HepG2 (cell line): ENCODE measurements around the gene ZFYVE28. TPM values are rescaled to one million over a fixed set of nuclear protein-coding genes. Genes with fewer than 3 reads are reported as not detected.
A peak's percentile ranks its signal among the peaks of the same experiment; 100 is the strongest.

ENCODE experiments used
- ATAC-seq: fragments of 200-7000 bp; cut with Tn5 transposase; 3 replicates; pipeline ENCODE4 v1.9.1; 2020; ENCODE audit warnings: mild to moderate bottlenecking, moderate library complexity
- BruUV-seq: library from RNA; stranded (reverse); fragments of 400-500 nt; replicated peaks from 2 replicates; lab custom pipeline; 2021; lab: Mats Ljungman, UMichigan
- CTCF ChIA-PET: fragments of 300-600 bp; formaldehyde crosslinking; extraction: SDS; loops from one replicate; lab custom pipeline; 2021; ENCODE audit warnings: low total read pairs, inconsistent platforms, low intra/inter-chr PET ratio; lab: Yijun Ruan, JAX
- POLR2A ChIA-PET: fragments of 350-600 bp; sonication (Branson Sonifier 250); formaldehyde crosslinking; loops from one replicate; lab custom pipeline; 2020; ENCODE audit warnings: antibody characterized with exemption, inconsistent platforms; lab: Yijun Ruan, JAX
- DNase-seq: peaks from one replicate; pipeline ENCODE4 v3.0.0-alpha.2; 2015; ENCODE audit warnings: low spot score
- FAIRE-seq: peaks from 3 replicates; lab custom pipeline; 2011; peaks lifted over from hg19 to GRCh38; lab: Jason Lieb, UNC
- H2AFZ ChIP-seq: one replicate; pipeline ENCODE4 v1.6.1; 2011; ENCODE audit warnings: low read length, inconsistent platforms
- H3K27ac ChIP-seq: fragments of 300-600 bp; 3 replicates; pipeline ENCODE4 v1.8.0; 2011; ENCODE audit warnings: mixed run types, mild to moderate bottlenecking, mixed read lengths, low read length, inconsistent platforms; ENCODE audit not compliant: insufficient read depth; ENCODE audit errors: extremely low read length
- H3K27me3 ChIP-seq, 2 experiments: fragments of 200-600 bp in 1 of 2; 2 replicates in 1 of 2; 3 replicates in 1 of 2; pipeline versions ENCODE4 v1.6.0 to v1.8.0; 2011; ENCODE audit warnings: low read length in 2 of 2, mild to moderate bottlenecking in 2 of 2, moderate library complexity in 2 of 2, inconsistent platforms in 1 of 2; ENCODE audit not compliant: insufficient read depth in 2 of 2, control insufficient read depth in 1 of 2
- H3K36me3 ChIP-seq, 2 experiments: fragments of 200-600 bp in 1 of 2; replicated peaks in 1 of 2; 2 replicates in 1 of 2; 3 replicates in 1 of 2; pipeline versions ENCODE4 v1.5.1 to v1.8.0; 2011; ENCODE audit warnings: low read length in 2 of 2, inconsistent platforms in 1 of 2; ENCODE audit not compliant: insufficient read depth in 2 of 2, control insufficient read depth in 1 of 2
- H3K4me1 ChIP-seq: 2 replicates; pipeline ENCODE4 v1.5.1; 2012; ENCODE audit warnings: low read length, inconsistent platforms; ENCODE audit not compliant: insufficient read depth
- H3K4me2 ChIP-seq: 2 replicates; pipeline ENCODE4 v1.6.0; 2011; ENCODE audit warnings: low read depth, low read length, inconsistent platforms
- H3K4me3 ChIP-seq, 3 experiments: fragments of 200-600 bp in 1 of 3; sonication (generic), shearing (Covaris generic) in 1 of 3; replicated peaks in 1 of 3; 2 replicates each; pipeline ENCODE4 v1.5.1; 2011 to 2016; ENCODE audit warnings: low read length in 3 of 3, inconsistent platforms in 2 of 3, low read depth in 2 of 3, mild to moderate bottlenecking in 2 of 3, control low read depth in 1 of 3, mixed read lengths in 1 of 3; ENCODE audit not compliant: insufficient read depth in 1 of 3
- H3K79me2 ChIP-seq: one replicate; pipeline ENCODE4 v1.6.1; 2011; ENCODE audit warnings: low read length, inconsistent platforms; ENCODE audit not compliant: insufficient read depth
- H3K9ac ChIP-seq: 2 replicates; pipeline ENCODE4 v1.6.0; 2011; ENCODE audit warnings: mild to moderate bottlenecking, low read depth, low read length, inconsistent platforms; ENCODE audit not compliant: insufficient read depth
- H3K9me3 ChIP-seq: 2 replicates; pipeline ENCODE4 v1.5.1; 2012; ENCODE audit warnings: mild to moderate bottlenecking, low read length
- H4K20me1 ChIP-seq: 2 replicates; pipeline ENCODE4 v1.6.0; 2011; ENCODE audit warnings: inconsistent platforms, mild to moderate bottlenecking, low read length, moderate library complexity; ENCODE audit not compliant: insufficient read depth
- HHEX ChIP-seq: IDR thresholded peaks from 2 replicates; pipeline ENCODE4 v1.6.1; 2016; ENCODE audit warnings: control low read depth
- MIXL1 ChIP-seq: IDR thresholded peaks from 2 replicates; pipeline ENCODE4 v1.6.1; 2016
- MZF1 ChIP-seq: sonication (generic); formaldehyde crosslinking; IDR thresholded peaks from 2 replicates; pipeline ENCODE4 v1.8.1; 2023; ENCODE audit warnings: mild to moderate bottlenecking, missing genetic modification reagents, borderline replicate concordance
- NCOA1 ChIP-seq: sonication (generic); formaldehyde crosslinking; IDR thresholded peaks from 2 replicates; pipeline ENCODE4 v1.9.0; 2021; ENCODE audit warnings: missing genetic modification reagents
- ZNF180 ChIP-seq: sonication (generic); formaldehyde crosslinking; IDR thresholded peaks from 2 replicates; pipeline ENCODE4 v1.4.0; 2020; ENCODE audit warnings: low read depth, missing genetic modification reagents, borderline replicate concordance
- ZNF274 ChIP-seq: sonication (generic); formaldehyde crosslinking; IDR thresholded peaks from 2 replicates; pipeline ENCODE4 v1.5.1; 2020; ENCODE audit warnings: mild to moderate bottlenecking, missing genetic modification reagents
- WGBS: methylation state at CpG from one replicate; pipeline ENCODE4 v1.1.6; 2017; ENCODE audit warnings: low lambda C conversion rate; 5-methylcytosine and 5-hydroxymethylcytosine counted together
- in situ Hi-C: cut with HindIII; loops from 2 replicates; pipeline ENCODE4 v1.10.0; 2017; ENCODE audit warnings: low pct_unique_long_range_greater_than_20kb; ENCODE audit not compliant: extremely low pct_ligation_motif_present
- intact Hi-C: fragments of 100-400 bp; cut with micrococcal nuclease; formaldehyde crosslinking; loops from one replicate; pipeline ENCODE4 v1.10.0; 2022; ENCODE audit not compliant: unreplicated experiment
- polyA plus RNA-seq, 8 experiments: library from polyadenylated mRNA; depleted of rRNA in 3 of 8; stranded (reverse) in 7 of 8; unstranded in 1 of 8; fragments of >200 nt; fragmentation: Illumina TruSeq in 4 of 8; extraction: Trizol in 4 of 8; gene quantifications; 2 replicates each; pipeline versions ENCODE4 v1.2.1 to v1.2.3, GENCODE V29; 2011 to 2016; ENCODE audit warnings: low read depth in 4 of 8, missing spikeins in 1 of 8, mixed read lengths in 1 of 8; ENCODE audit not compliant: insufficient read depth in 1 of 8
- total RNA-seq, 5 experiments: library from RNA; depleted of rRNA; stranded (reverse); fragments of >200 nt; fragmentation: Illumina TruSeq; extraction: Trizol; gene quantifications; 2 replicates each; pipeline ENCODE4 v1.2.3, GENCODE V29; 2016; ENCODE audit warnings: low read depth in 1 of 5
- TF ChIP-seq, protein P1 (sequence below): sonication (generic); formaldehyde crosslinking; IDR thresholded peaks from 2 replicates; pipeline ENCODE4 v1.5.0; 2020; ENCODE audit warnings: mild to moderate bottlenecking, missing genetic modification reagents, borderline replicate concordance
- TF ChIP-seq, protein P2 (sequence below): fragments of 450-650 bp; IDR thresholded peaks from 2 replicates; pipeline ENCODE4 v1.6.1; 2016

ZFYVE28 gene
- total and polyA plus RNA-seq, 2 of the 13 experiments (the other 11 are each of a cell fraction or from before 2014, with no cell fraction given), result 0.12 to 0.22 TPM

DNA sequence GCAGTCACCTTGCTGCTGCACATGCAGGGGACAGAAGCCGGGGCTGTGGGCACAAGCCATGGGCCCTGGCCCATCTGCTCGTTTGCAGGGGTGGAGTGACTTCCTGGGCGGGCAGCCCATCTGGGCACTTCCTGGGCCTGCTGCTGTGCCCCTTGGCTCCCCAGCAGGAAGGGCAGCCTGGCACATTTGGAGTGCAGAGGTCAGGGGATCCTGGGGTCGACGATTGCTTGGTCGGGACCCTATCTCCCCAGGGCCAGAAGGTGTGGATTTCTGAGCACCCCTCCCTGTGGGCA is 145.7 kb downstream of the ZFYVE28 start (continued):
- TF ChIP-seq, protein P1, sequence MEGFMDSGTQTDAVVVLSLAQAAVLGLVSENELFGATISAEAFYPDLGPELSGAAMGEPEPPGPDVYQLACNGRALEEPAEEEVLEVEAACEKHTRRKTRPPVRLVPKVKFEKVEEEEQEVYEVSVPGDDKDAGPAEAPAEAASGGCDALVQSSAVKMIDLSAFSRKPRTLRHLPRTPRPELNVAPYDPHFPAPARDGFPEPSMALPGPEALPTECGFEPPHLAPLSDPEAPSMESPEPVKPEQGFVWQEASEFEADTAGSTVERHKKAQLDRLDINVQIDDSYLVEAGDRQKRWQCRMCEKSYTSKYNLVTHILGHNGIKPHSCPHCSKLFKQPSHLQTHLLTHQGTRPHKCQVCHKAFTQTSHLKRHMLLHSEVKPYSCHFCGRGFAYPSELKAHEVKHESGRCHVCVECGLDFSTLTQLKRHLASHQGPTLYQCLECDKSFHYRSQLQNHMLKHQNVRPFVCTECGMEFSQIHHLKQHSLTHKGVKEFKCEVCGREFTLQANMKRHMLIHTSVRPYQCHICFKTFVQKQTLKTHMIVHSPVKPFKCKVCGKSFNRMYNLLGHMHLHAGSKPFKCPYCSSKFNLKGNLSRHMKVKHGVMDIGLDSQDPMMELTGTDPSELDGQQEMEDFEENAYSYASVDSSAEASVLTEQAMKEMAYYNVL (CRISPR knock-in tag), result no peak
- no peak for TF ChIP-seq ZNF180 (CRISPR knock-in tag)
- no peak for TF ChIP-seq MZF1
- no peak for TF ChIP-seq MIXL1 (CRISPR knock-in tag)

DNA sequence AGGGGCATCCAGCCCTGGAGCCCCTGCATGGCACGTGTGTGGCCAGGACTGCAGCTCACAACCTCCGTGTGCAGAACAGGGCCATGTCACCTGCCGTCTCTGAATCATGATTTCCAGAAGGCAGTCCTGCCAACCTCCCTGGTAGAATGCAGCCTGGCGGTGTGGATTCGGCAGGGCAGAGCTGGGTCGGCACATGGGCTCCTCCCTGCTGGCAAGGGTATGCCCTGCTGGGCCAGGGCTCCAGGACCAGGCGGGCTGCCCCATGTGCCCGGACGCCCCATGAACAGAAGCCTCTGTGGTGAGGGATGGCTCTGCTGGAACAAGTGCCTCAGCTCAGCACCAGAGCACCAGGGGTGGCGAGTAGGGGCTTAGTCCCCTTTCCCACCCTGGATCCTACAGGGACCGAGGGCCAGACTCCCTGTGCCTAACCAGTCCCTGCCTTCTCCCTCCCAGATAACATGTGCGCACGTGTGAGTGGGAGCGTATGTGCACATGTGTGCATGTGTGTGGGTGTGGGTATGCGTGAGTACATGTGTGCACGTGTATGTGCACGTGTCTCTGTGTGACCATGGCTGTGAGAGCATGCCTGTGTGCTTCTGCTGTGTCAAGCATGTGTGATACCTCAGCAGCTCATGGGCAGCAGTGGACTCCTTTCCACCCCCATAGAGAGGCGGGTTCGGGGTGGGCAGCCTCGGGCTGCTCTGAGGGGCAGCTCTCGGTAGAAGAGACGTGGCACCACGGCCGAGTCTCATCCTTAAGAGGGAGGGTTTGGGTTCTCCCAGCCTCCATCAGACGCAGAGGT is 146.2 kb downstream of the ZFYVE28 start:
- in situ Hi-C loops, result no loop called here
- DNase-seq, result no peak
- no peak for ATAC-seq
- 58% methylated on average over 12 of the region's 25 CpGs for WGBS
- Histone ChIP-seq H3K4me2 (no peak overlapping the region), H3K27me3 (peaks cover 19 to 69% of the 10 kb centered on the region in 2 experiments; a peak in 4 of 5 replicates), H3K79me2 (no peaks in the 10 kb centered on the region), H3K27ac (no peak overlapping the region), H3K9me3 (no peaks in the 10 kb centered on the region), H3K9ac (no peak overlapping the region), H2AFZ (no peak overlapping the region), H3K36me3 (no peaks in the 10 kb centered on the region), H3K4me1 (no peaks in the 10 kb centered on the region), H3K4me3 (no peak overlapping the region), H4K20me1 (no peaks in the 10 kb centered on the region)
- BruUV-seq, result no TSS peak
- intact Hi-C loops, result no loop called here
- FAIRE-seq, result no peak
- no peak for TF ChIP-seq ZNF274 (CRISPR knock-in tag)
- no peak for TF ChIP-seq HHEX (CRISPR knock-in tag)
- no peak for TF ChIP-seq NCOA1
- TF ChIP-seq, protein P2, sequence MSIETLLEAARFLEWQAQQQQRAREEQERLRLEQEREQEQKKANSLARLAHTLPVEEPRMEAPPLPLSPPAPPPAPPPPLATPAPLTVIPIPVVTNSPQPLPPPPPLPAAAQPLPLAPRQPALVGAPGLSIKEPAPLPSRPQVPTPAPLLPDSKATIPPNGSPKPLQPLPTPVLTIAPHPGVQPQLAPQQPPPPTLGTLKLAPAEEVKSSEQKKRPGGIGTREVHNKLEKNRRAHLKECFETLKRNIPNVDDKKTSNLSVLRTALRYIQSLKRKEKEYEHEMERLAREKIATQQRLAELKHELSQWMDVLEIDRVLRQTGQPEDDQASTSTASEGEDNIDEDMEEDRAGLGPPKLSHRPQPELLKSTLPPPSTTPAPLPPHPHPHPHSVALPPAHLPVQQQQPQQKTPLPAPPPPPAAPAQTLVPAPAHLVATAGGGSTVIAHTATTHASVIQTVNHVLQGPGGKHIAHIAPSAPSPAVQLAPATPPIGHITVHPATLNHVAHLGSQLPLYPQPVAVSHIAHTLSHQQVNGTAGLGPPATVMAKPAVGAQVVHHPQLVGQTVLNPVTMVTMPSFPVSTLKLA, result peak; percentile 98
- POLR2A ChIA-PET, result no interaction called here
- CTCF ChIA-PET, result no interaction called here
